Neutrophil (primary cell): ENCODE results near the gene OPA1.

ENCODE experiments used
- H3K27ac ChIP-seq: fragments of 200-600 bp; sonication (generic); 2 replicates; pipeline ENCODE4 v1.5.1; 2016; ENCODE audit warnings: mild to moderate bottlenecking, moderate library complexity
- H3K27me3 ChIP-seq: fragments of 200-600 bp; sonication (generic); 2 replicates; pipeline ENCODE4 v1.6.0; 2016; ENCODE audit warnings: mild to moderate bottlenecking
- H3K36me3 ChIP-seq: fragments of 200-600 bp; sonication (generic); 2 replicates; pipeline ENCODE4 v1.5.1; 2017
- H3K4me1 ChIP-seq, 2 experiments: fragments of 200-600 bp in 1 of 2; sonication (generic) in 1 of 2; 1 replicate in 1 of 2; 2 replicates in 1 of 2; pipeline versions ENCODE4 v1.5.1 to v1.6.1; 2013 to 2016; ENCODE audit warnings: low read depth in 1 of 2, low read length in 1 of 2, mild to moderate bottlenecking in 1 of 2, moderate library complexity in 1 of 2; ENCODE audit not compliant: control insufficient read depth in 1 of 2, insufficient read depth in 1 of 2
- H3K4me3 ChIP-seq, 2 experiments: fragments of 200-600 bp in 1 of 2; sonication (generic) in 1 of 2; 1 replicate in 1 of 2; 2 replicates in 1 of 2; pipeline ENCODE4 v1.5.1; 2013 to 2016; ENCODE audit warnings: low read depth in 1 of 2, low read length in 1 of 2, mild to moderate bottlenecking in 1 of 2, moderate library complexity in 1 of 2
- H3K9me3 ChIP-seq: fragments of 200-600 bp; sonication (generic); 2 replicates; pipeline ENCODE4 v1.5.1; 2016
- TF ChIP-seq, protein P1 (sequence below): fragments of 200-600 bp; sonication (generic); IDR thresholded peaks from 2 replicates; pipeline ENCODE4 v1.5.1; 2016; ENCODE audit warnings: antibody characterized with exemption

The OPA1 gene

DNA sequence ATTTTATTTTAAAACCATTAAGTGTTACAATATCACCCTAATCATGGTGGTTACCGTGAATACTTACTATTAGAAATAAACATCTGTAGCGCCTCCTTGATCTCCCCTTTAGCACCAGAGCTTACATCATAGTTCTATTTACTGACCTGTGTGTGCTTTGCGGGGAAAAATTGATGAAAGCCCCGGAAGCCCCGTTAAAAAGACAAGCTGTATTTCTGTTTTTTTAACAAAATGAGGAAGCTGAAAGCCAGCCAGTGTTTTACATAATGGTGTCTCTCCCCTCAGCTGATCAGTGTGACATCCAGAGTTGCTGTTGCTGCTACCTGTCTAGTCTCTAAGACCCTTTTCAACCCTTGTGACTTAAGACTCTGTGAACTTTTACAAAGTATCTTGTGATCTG lies 100.8 kb downstream of the OPA1 start:
- Histone ChIP-seq H3K36me3 (no peaks in the 10 kb centered on the region), H3K4me1 (peaks cover 14 to 17% of the 10 kb centered on the region in 2 experiments), H3K27me3 (no peaks in the 10 kb centered on the region), H3K4me3 (peak overlapping the region; percentile 50 to 52), H3K27ac (peak overlapping the region; percentile 78), H3K9me3 (no peaks in the 10 kb centered on the region)
- TF ChIP-seq, protein P1, sequence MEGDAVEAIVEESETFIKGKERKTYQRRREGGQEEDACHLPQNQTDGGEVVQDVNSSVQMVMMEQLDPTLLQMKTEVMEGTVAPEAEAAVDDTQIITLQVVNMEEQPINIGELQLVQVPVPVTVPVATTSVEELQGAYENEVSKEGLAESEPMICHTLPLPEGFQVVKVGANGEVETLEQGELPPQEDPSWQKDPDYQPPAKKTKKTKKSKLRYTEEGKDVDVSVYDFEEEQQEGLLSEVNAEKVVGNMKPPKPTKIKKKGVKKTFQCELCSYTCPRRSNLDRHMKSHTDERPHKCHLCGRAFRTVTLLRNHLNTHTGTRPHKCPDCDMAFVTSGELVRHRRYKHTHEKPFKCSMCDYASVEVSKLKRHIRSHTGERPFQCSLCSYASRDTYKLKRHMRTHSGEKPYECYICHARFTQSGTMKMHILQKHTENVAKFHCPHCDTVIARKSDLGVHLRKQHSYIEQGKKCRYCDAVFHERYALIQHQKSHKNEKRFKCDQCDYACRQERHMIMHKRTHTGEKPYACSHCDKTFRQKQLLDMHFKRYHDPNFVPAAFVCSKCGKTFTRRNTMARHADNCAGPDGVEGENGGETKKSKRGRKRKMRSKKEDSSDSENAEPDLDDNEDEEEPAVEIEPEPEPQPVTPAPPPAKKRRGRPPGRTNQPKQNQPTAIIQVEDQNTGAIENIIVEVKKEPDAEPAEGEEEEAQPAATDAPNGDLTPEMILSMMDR: no peak

DNA sequence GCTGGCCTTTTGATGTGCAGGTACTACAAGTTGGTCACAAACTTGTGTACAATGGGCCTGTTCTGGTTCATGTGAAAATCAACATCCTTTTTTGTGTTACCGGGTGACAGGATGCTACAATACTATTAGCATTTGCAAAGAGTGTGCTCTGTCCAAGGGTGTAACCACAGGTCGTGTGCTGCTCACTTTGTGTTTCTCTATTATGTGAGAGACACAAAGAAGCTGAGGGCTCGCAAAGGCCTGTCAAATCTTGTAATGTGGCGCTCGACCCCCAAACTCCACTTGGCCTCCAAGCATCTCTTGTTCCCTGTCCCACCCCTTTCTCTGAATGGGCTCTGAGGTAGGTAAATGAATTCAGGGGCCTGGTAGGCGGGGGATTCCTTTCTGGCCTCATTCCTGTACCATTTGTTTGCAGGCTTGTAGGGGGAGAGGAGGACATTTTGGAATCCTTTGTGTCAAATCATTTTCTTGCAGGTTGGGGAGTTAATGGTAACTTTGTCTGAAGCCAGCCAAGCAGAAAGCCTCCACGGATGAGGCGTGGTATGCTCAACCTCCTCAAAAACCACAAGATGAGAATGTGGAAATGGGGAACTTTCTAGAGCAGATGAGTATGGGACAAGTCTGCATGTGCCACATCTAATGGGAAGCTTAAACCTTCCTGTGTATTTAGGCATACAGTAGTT lies 109.1 kb downstream of the OPA1 start:
- peak overlapping the region; percentile 64 for H3K27ac ChIP-seq
- no peaks in the 10 kb centered on the region for H3K36me3 ChIP-seq
- peaks cover 12 to 14% of the 10 kb centered on the region in 2 experiments for H3K4me1 ChIP-seq
- H3K4me3 ChIP-seq: no peak overlapping the region
- TF ChIP-seq, protein P1: no peak
- no peaks in the 10 kb centered on the region for H3K9me3 ChIP-seq
- no peaks in the 10 kb centered on the region for H3K27me3 ChIP-seq

DNA sequence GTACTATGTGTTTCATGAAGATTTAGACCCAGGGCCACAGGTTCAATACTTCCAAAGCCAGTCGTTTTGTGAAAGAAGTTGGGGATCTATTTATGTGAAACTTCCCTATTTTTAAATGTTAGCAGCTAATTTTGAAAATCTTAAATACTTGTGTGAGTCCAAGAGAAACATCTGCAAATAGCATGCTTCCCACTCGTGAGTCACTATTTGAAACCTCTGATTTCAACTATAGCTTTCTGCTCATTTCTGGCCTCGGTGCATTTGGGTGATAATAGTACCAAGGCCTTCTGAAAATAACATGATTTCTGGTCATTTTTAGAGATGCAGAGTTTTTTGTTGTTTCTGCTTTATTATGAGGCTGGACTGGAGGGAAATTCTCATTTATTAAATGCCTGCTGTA lies 110.0 kb downstream of the OPA1 start:
- H3K27me3 ChIP-seq: no peaks in the 10 kb centered on the region
- no peaks in the 10 kb centered on the region for H3K9me3 ChIP-seq
- H3K4me1 ChIP-seq: peaks cover 12 to 14% of the 10 kb centered on the region in 2 experiments
- H3K36me3 ChIP-seq: no peaks in the 10 kb centered on the region
- TF ChIP-seq, protein P1: no peak
- no peak overlapping the region for H3K27ac ChIP-seq
- no peak overlapping the region for H3K4me3 ChIP-seq

DNA sequence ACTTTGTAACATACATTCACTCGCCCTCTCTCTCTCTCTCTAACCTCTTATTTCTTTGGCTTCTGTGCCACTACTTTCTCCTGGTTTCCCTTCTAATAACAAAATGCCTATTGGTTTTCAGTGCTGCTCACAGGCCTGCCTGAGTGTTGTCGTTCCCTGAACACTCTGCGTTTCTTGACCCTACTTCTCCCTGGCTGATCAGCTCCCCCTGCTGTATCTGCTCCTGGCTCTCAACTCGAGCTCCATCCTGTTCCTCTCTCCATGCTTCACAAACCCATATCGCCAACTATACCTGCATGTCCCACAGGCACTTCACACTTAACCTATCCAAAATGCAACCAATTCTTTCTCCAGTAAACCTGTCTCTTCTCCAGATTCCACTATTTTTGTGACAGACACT lies 111.4 kb downstream of the OPA1 start:
- TF ChIP-seq, protein P1: no peak
- Histone ChIP-seq H3K4me3 (no peak overlapping the region), H3K27me3 (no peaks in the 10 kb centered on the region)

DNA sequence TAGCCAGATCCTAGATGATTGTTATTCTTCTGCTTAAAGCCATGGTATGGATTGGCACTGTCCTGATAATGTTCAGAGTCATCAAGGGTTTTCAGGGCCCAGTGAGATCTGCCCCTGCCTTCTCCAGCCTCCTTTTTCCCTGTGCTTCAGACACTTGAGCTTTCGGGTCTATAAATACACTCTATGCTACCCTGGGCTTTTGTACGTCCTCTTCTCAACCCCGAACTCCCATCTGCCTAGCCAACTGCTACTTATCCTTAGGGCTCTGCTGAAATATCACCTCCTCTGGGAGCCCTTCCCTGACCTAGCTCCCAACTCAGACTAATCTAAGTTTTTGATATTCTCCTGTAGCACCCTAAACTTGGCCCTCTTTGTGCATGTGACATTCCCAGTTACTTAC lies 115.3 kb downstream of the OPA1 start:
- Histone ChIP-seq H3K36me3 (no peaks in the 10 kb centered on the region), H3K9me3 (no peaks in the 10 kb centered on the region), H3K27ac (no peak overlapping the region), H3K4me3 (no peak overlapping the region), H3K27me3 (no peaks in the 10 kb centered on the region), H3K4me1 (no peaks in the 10 kb centered on the region)
- TF ChIP-seq, protein P1: no peak

More for the DNA sequence above, 111.4 kb downstream of the OPA1 start:
- H3K27ac ChIP-seq: no peak overlapping the region
- no peaks in the 10 kb centered on the region for H3K9me3 ChIP-seq
- H3K4me1 ChIP-seq: peaks cover 12 to 14% of the 10 kb centered on the region in 2 experiments
- no peaks in the 10 kb centered on the region for H3K36me3 ChIP-seq
